Activated T-cell treated with anti-CD3 and anti-CD28 coated beads, Interleukin-2, amount 50 U/mL, for 24 hours (primary cell): Measurements from ENCODE around the gene GFPT1.
"Not testable (repeated sequence)": the region's sequence is repeated elsewhere in the genome, so short reads cannot be mapped to it uniquely, and the experiment has no call there.

Source experiments
- DNase-seq: peaks from one replicate; pipeline ENCODE4 v3.0.0-alpha.2; 2020
- H3K27ac Mint-ChIP-seq: 2 replicates; pipeline ENCODE4 v1.8.0; 2020; ENCODE audit warnings: mild to moderate bottlenecking, mixed read lengths
- H3K27me3 Mint-ChIP-seq: 2 replicates; pipeline ENCODE4 v1.8.0; 2020; ENCODE audit warnings: mixed read lengths
- H3K36me3 Mint-ChIP-seq: 2 replicates; pipeline ENCODE4 v1.8.0; 2020; ENCODE audit warnings: low read depth, mixed read lengths
- H3K4me1 Mint-ChIP-seq: 2 replicates; pipeline ENCODE4 v1.8.0; 2020; ENCODE audit warnings: low read depth, mixed read lengths
- H3K4me3 Mint-ChIP-seq: 2 replicates; pipeline ENCODE4 v1.8.0; 2020; ENCODE audit warnings: mild to moderate bottlenecking, moderate library complexity, mixed read lengths
- H3K9me3 Mint-ChIP-seq: 2 replicates; pipeline ENCODE4 v1.8.0; 2020; ENCODE audit warnings: mixed read lengths

The GFPT1 gene

GRCh38 chr2:69372767-69373166, 14.3 kb downstream of the GFPT1 start:
- H3K27ac Mint-ChIP-seq = no peak overlapping the region
- H3K9me3 Mint-ChIP-seq = no peaks in the 10 kb centered on the region
- H3K4me3 Mint-ChIP-seq = no peak overlapping the region
- peaks cover 65% of the 10 kb centered on the region for H3K36me3 Mint-ChIP-seq
- peaks cover 14% of the 10 kb centered on the region for H3K4me1 Mint-ChIP-seq
- no peaks in the 10 kb centered on the region for H3K27me3 Mint-ChIP-seq
- DNase-seq = no peak

- H3K4me1 Mint-ChIP-seq = peaks cover under 1% of the 10 kb centered on the region
- no peak overlapping the region for H3K4me3 Mint-ChIP-seq
- H3K27ac Mint-ChIP-seq = no peak overlapping the region
- no peak for DNase-seq
- no peaks in the 10 kb centered on the region for H3K27me3 Mint-ChIP-seq
- H3K36me3 Mint-ChIP-seq = peaks cover 73% of the 10 kb centered on the region
- H3K9me3 Mint-ChIP-seq = no peaks in the 10 kb centered on the region
Observed at GRCh38 chr2:69369802-69370201, 17.2 kb downstream of the GFPT1 start.

- Mint-ChIP-seq H3K27ac (no peak overlapping the region), H3K9me3 (no peaks in the 10 kb centered on the region), H3K36me3 (peaks cover 70% of the 10 kb centered on the region)
Observed at GRCh38 chr2:69368588-69368987, 18.4 kb downstream of the GFPT1 start.

GRCh38 chr2:69359371-69359770, 27.7 kb downstream of the GFPT1 start:
- Mint-ChIP-seq H3K4me1 (no peaks in the 10 kb centered on the region), H3K9me3 (no peaks in the 10 kb centered on the region), H3K27ac (no peak overlapping the region), H3K4me3 (no peak overlapping the region), H3K27me3 (no peaks in the 10 kb centered on the region), H3K36me3 (peaks cover 81% of the 10 kb centered on the region)
- no peak for DNase-seq

More at GRCh38 chr2:69368588-69368987, 18.4 kb downstream of the GFPT1 start:
- no peak overlapping the region for H3K4me3 Mint-ChIP-seq
- no peaks in the 10 kb centered on the region for H3K27me3 Mint-ChIP-seq
- H3K4me1 Mint-ChIP-seq = no peaks in the 10 kb centered on the region
- no peak for DNase-seq

- DNase-seq = no peak
- Mint-ChIP-seq H3K4me1 (no peaks in the 10 kb centered on the region), H3K27ac (no peak overlapping the region), H3K27me3 (no peaks in the 10 kb centered on the region), H3K9me3 (no peaks in the 10 kb centered on the region), H3K36me3 (peaks cover 85% of the 10 kb centered on the region), H3K4me3 (no peak overlapping the region)
Observed at GRCh38 chr2:69358914-69359313, 28.1 kb downstream of the GFPT1 start.

GRCh38 chr2:69356471-69356870, 30.6 kb downstream of the GFPT1 start:
- Mint-ChIP-seq H3K27me3 (no peaks in the 10 kb centered on the region), H3K4me1 (no peaks in the 10 kb centered on the region), H3K9me3 (no peaks in the 10 kb centered on the region), H3K4me3 (no peak overlapping the region), H3K27ac (no peak overlapping the region), H3K36me3 (peaks cover 80% of the 10 kb centered on the region)
- DNase-seq = no peak

- not testable (repeated sequence) for H3K9me3 Mint-ChIP-seq, H3K4me1 Mint-ChIP-seq, H3K27ac Mint-ChIP-seq, DNase-seq, H3K4me3 Mint-ChIP-seq, H3K27me3 Mint-ChIP-seq
- peaks cover 79% of the 10 kb centered on the region for H3K36me3 Mint-ChIP-seq
Observed at GRCh38 chr2:69354976-69355375, 32.1 kb downstream of the GFPT1 start.

DNA sequence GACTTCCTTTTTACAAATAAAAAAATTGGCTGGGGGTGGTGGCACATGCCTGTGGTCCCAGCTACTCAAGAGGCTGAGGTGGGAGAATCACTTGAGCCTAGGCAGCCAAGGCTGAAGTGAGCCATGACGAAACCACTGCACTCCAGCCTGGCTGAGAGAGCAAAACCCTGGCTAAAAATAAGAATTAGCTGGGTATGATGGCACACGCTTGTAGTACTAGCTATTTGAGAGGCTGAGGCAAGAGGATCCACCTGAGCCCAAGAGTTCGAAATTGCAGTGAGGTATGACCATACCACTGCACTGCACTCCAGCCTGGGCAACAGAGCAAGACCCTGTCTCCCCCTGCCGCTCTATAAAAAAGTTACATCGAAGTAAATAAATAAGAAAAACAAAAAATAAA, 33.7 kb downstream of the GFPT1 start:
- no peak for DNase-seq
- H3K4me1 Mint-ChIP-seq = no peaks in the 10 kb centered on the region
- no peaks in the 10 kb centered on the region for H3K9me3 Mint-ChIP-seq
- no peak overlapping the region for H3K27ac Mint-ChIP-seq
- H3K36me3 Mint-ChIP-seq = peaks cover 80% of the 10 kb centered on the region
- no peak overlapping the region for H3K4me3 Mint-ChIP-seq
- H3K27me3 Mint-ChIP-seq = no peaks in the 10 kb centered on the region

GRCh38 chr2:69348781-69349180, 38.2 kb downstream of the GFPT1 start:
- Mint-ChIP-seq H3K9me3 (no peaks in the 10 kb centered on the region), H3K27ac (no peak overlapping the region), H3K4me3 (no peak overlapping the region), H3K36me3 (peaks cover 76% of the 10 kb centered on the region), H3K4me1 (peaks cover 13% of the 10 kb centered on the region), H3K27me3 (no peaks in the 10 kb centered on the region)
- no peak for DNase-seq

GRCh38 chr2:69345434-69345833, 41.6 kb downstream of the GFPT1 start:
- no peak overlapping the region for H3K4me3 Mint-ChIP-seq
- DNase-seq = no peak
- peaks cover 13% of the 10 kb centered on the region for H3K4me1 Mint-ChIP-seq
- no peaks in the 10 kb centered on the region for H3K9me3 Mint-ChIP-seq
- H3K27me3 Mint-ChIP-seq = no peaks in the 10 kb centered on the region
- peaks cover 87% of the 10 kb centered on the region for H3K36me3 Mint-ChIP-seq
- H3K27ac Mint-ChIP-seq = peak overlapping the region; percentile 61

GRCh38 chr2:69344305-69344704, 42.7 kb downstream of the GFPT1 start:
- H3K4me1 Mint-ChIP-seq = peaks cover 13% of the 10 kb centered on the region
- H3K36me3 Mint-ChIP-seq = peaks cover 88% of the 10 kb centered on the region
- no peak for DNase-seq
- H3K4me3 Mint-ChIP-seq = no peak overlapping the region
- no peaks in the 10 kb centered on the region for H3K9me3 Mint-ChIP-seq
- H3K27me3 Mint-ChIP-seq = no peaks in the 10 kb centered on the region
- peak overlapping the region; percentile 59 for H3K27ac Mint-ChIP-seq

DNA sequence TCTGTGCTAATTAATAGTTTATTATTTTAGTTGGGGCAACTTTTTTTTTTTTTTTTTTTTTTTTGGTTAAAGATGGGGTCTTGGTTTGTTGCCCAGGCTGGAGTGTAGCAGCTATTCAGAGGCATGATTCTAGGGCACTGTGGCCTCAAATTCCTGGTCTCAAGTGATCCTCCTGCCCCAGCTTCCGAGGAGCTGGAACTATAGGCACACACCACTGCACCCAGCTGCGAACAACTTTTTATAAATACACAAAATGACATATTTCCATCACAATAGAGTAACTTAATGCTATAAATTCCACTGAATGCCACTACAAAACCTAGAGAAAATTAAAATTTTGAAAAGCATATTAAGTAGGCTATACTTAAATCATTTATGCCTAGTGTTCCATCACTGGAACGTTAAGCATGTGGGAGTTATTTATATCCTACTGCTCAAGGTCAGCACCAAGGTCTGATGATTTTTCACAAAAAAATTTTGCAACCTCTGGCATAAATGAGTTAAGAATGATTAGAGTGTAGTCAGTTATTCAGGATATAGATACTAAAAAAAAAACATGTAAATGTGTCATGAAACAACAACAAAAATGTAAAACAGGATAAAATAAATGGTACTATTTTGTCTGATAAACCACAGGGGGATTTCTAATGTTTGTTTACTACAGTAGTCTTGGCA, 46.8 kb downstream of the GFPT1 start:
- H3K4me3 Mint-ChIP-seq = no peak overlapping the region
- H3K4me1 Mint-ChIP-seq = peaks cover 6% of the 10 kb centered on the region
- peaks cover 94% of the 10 kb centered on the region for H3K36me3 Mint-ChIP-seq
- no peaks in the 10 kb centered on the region for H3K27me3 Mint-ChIP-seq
- no peaks in the 10 kb centered on the region for H3K9me3 Mint-ChIP-seq
- H3K27ac Mint-ChIP-seq = no peak overlapping the region
- DNase-seq = no peak

DNA sequence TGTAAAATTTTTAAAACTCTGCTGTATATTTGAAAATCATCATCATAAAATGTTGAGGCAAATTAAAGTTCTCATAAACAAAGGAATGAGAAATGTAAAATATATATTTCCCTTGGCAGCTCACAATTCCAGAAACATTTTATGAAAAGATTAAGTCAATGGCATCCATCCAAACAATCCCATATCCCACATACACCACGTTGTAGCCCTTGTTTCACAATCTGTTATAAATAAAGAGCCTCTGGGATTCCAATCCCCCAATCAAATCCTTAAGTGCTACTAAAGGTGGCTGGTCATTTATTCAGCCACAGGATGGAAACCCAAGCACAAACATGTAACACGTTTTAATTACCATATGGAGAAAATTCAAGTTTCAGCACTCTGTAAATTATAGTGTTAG, 51.7 kb downstream of the GFPT1 start:
- no peak for DNase-seq
- H3K9me3 Mint-ChIP-seq = no peaks in the 10 kb centered on the region
- no peak overlapping the region for H3K4me3 Mint-ChIP-seq
- H3K36me3 Mint-ChIP-seq = peaks cover 80% of the 10 kb centered on the region
- H3K27me3 Mint-ChIP-seq = no peaks in the 10 kb centered on the region
- no peaks in the 10 kb centered on the region for H3K4me1 Mint-ChIP-seq
- no peak overlapping the region for H3K27ac Mint-ChIP-seq

GRCh38 chr2:69333352-69333751, 53.7 kb downstream of the GFPT1 start:
- no peak for DNase-seq
- no peak overlapping the region for H3K4me3 Mint-ChIP-seq

DNA sequence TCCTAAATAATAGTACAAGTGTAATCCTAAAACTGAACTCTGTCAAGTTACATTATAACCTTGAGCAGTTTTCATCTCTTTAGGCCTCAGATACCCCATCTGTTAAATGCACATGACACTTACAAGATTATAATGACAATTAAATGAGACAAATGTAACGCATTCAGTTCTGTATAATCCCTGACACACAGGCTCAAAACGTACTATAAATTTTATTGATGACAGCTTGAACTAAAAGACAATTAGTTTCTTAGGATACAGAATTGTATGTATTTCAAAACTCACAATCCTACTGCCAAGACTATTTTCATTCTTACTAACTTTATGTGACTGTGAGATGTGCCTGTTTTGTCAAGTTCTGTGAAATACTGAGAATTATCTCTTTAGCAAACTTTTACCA, 56.2 kb downstream of the GFPT1 start:
- Mint-ChIP-seq H3K4me3 (no peak overlapping the region), H3K27me3 (no peaks in the 10 kb centered on the region), H3K36me3 (peaks cover 82% of the 10 kb centered on the region), H3K4me1 (no peaks in the 10 kb centered on the region), H3K27ac (no peak overlapping the region), H3K9me3 (no peaks in the 10 kb centered on the region)
- no peak for DNase-seq

More at GRCh38 chr2:69333352-69333751, 53.7 kb downstream of the GFPT1 start:
- Mint-ChIP-seq H3K27ac (no peak overlapping the region), H3K4me1 (no peaks in the 10 kb centered on the region), H3K36me3 (peaks cover 81% of the 10 kb centered on the region), H3K9me3 (no peaks in the 10 kb centered on the region), H3K27me3 (no peaks in the 10 kb centered on the region)

DNA sequence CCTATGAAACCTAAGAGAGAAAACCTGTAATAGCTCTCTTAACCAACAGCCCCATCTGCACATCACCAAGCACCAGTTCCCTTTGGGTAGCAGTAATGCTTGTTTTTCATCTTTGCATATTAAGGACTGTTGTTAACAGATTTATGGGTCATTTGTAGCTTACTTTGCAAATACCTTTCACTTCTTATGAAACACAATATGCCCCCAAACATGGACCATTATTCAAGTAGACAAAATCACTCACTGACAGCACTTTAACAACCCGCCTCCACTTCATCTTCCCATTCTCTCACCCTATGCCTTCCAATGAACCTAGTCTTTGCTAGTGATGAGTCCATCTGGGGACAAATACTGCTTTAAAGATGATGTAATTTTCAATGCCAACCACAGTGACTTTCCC, 64.4 kb downstream of the GFPT1 start:
- H3K9me3 Mint-ChIP-seq = peaks cover 4% of the 10 kb centered on the region
- DNase-seq = no peak
- no peak overlapping the region for H3K27ac Mint-ChIP-seq
- peaks cover 78% of the 10 kb centered on the region for H3K36me3 Mint-ChIP-seq
- H3K4me3 Mint-ChIP-seq = no peak overlapping the region
- H3K27me3 Mint-ChIP-seq = no peaks in the 10 kb centered on the region
- H3K4me1 Mint-ChIP-seq = no peaks in the 10 kb centered on the region
